ENCODE measurements around the gene INSM2.

Gene INSM2

GRCh38 chr14:35525695-35526094 lies 8.3 kb upstream of the INSM2 start:
- TF ChIP-seq EP300 (IDR thresholded peaks at IDR 0.05; ENCODE audit: borderline replicate concordance) (no peak), YY1 (IDR thresholded peaks at IDR 0.05; ENCODE audit: low read depth) (no peak), RAD21 (IDR thresholded peaks at IDR 0.05; ENCODE audit: low read depth) (no peak)

DNA sequence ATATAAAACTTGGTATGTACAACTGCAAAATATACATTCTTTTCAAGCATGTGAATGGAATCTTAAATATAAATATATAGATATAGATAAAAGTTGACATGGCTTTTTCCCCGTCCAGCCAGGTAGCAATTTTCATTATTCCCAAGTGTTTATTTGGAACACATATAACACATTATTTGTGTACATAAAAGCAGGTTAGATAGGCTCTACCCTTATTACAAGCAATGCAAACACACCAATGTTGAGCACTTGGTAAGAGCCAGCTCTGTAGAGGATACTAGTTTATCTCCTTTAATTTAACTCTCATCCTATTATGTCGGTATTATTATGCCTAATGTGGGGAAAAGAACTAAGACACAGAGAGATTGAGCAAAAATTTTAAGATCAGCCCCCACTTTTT lies 7.0 kb upstream of the INSM2 start:
- TF ChIP-seq NFIC (IDR thresholded peaks at IDR 0.05) (no peak), FOXM1 (IDR thresholded peaks at IDR 0.05; ENCODE audit: borderline replicate concordance, low read depth) (no peak), CEBPB (IDR thresholded peaks at IDR 0.05) (no peak), RAD21 (IDR thresholded peaks at IDR 0.05; ENCODE audit: low read depth) (no peak), REST (IDR thresholded peaks at IDR 0.05; ENCODE audit: low read depth) (no peak), ZBTB7A (IDR thresholded peaks at IDR 0.05; ENCODE audit: low read depth) (no peak)
- TF ChIP-seq, protein P1, sequence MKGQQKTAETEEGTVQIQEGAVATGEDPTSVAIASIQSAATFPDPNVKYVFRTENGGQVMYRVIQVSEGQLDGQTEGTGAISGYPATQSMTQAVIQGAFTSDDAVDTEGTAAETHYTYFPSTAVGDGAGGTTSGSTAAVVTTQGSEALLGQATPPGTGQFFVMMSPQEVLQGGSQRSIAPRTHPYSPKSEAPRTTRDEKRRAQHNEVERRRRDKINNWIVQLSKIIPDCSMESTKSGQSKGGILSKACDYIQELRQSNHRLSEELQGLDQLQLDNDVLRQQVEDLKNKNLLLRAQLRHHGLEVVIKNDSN (IDR thresholded peaks at IDR 0.05): no peak

GRCh38 chr14:35531960-35532747 lies 1.8 kb upstream of the INSM2 start:
- TF ChIP-seq CREB1 (IDR thresholded peaks at IDR 0.05; ENCODE audit: low read depth): no peak
- no peak for TF ChIP-seq ZBTB7A (IDR thresholded peaks at IDR 0.05; ENCODE audit: low read depth)
- no peak for TF ChIP-seq EGR1 (IDR thresholded peaks at IDR 0.05)
- no peak for TF ChIP-seq FOXM1 (IDR thresholded peaks at IDR 0.05; ENCODE audit: borderline replicate concordance, low read depth)
- no peak for TF ChIP-seq NFIC (IDR thresholded peaks at IDR 0.05)
- TF ChIP-seq EP300 (IDR thresholded peaks at IDR 0.05; ENCODE audit: borderline replicate concordance): no peak
- no peak for TF ChIP-seq CEBPB (IDR thresholded peaks at IDR 0.05)

DNA sequence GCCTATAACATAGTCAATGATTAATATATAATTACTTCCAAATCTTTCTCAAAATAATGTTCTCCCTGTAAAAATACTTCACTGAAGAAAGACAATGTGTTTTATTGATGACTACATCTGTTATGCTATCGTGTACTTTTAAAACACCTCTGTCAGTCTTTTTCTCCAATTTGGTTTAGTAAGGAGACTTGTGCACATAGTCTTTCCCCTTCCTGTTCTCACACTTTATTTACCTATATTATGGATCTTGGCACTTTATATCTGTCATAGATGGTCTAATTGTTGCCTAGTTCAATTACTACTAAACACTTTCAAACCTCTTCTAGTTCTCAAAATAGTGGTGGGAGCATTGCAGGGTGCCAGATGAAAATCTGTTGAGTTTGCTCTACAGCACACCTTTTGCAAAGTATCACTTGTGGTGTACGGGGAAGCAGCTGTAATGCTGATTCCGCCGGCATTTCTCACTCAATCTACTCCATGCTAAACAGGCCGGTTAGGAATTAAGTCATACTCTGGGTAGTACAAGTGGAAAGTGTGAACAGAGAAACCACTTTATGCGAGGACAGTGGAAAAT lies 1.1 kb upstream of the INSM2 start:
- TF ChIP-seq NFIC (IDR thresholded peaks at IDR 0.05): no peak
- TF ChIP-seq MAX (IDR thresholded peaks at IDR 0.05): no peak

- no peak for TF ChIP-seq REST (IDR thresholded peaks at IDR 0.05; ENCODE audit: low read depth)
- no peak for TF ChIP-seq NFIC (IDR thresholded peaks at IDR 0.05)
- TF ChIP-seq YY1 (IDR thresholded peaks at IDR 0.05; ENCODE audit: low read depth): no peak
- TF ChIP-seq FOXM1 (IDR thresholded peaks at IDR 0.05; ENCODE audit: borderline replicate concordance, low read depth): no peak
- no peak for TF ChIP-seq ZBTB7A (IDR thresholded peaks at IDR 0.05; ENCODE audit: low read depth)
- TF ChIP-seq EGR1 (IDR thresholded peaks at IDR 0.05): no peak
- no peak for TF ChIP-seq CREB1 (IDR thresholded peaks at IDR 0.05; ENCODE audit: low read depth)
- TF ChIP-seq EP300 (IDR thresholded peaks at IDR 0.05; ENCODE audit: borderline replicate concordance): no peak
- TF ChIP-seq TAF1 (IDR thresholded peaks at IDR 0.05; ENCODE audit: low read depth): no peak
- no peak for TF ChIP-seq MAX (IDR thresholded peaks at IDR 0.05)
These were observed 376 bp downstream of the INSM2 start for GRCh38 chr14:35534208-35534872.

DNA sequence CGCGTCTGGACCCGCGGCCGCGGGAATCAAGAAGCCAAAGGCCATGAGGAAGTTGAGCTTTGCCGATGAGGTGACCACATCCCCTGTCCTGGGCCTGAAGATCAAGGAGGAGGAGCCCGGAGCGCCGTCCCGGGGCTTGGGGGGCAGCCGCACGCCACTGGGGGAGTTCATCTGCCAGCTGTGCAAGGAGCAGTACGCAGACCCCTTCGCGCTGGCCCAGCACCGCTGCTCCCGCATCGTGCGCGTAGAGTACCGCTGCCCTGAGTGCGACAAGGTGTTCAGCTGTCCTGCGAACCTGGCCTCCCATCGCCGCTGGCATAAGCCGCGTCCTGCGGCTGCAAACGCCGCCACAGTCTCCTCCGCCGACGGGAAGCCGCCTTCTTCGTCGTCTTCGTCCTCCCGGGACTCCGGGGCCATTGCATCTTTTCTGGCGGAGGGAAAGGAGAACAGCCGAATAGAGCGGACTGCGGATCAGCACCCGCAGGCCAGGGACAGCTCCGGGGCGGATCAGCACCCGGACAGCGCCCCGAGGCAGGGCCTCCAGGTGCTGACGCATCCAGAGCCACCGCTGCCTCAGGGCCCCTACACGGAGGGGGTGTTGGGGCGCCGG lies 1.0 kb downstream of the INSM2 start:
- TF ChIP-seq NFIC (IDR thresholded peaks at IDR 0.05): peak; percentile 26; the same call in 1 of the 2 replicates
- TF ChIP-seq YY1 (IDR thresholded peaks at IDR 0.05; ENCODE audit: low read depth): peak; percentile 43; the same call in 1 of the 2 replicates
- TF ChIP-seq CREB1 (IDR thresholded peaks at IDR 0.05; ENCODE audit: low read depth): no peak
- no peak for TF ChIP-seq CEBPB (IDR thresholded peaks at IDR 0.05)
- TF ChIP-seq REST (IDR thresholded peaks at IDR 0.05; ENCODE audit: low read depth): peak; percentile 100
- TF ChIP-seq TEAD4 (IDR thresholded peaks at IDR 0.05): peak; percentile 51
- peak; percentile 14; the same call in 1 of the 2 replicates for TF ChIP-seq RAD21 (IDR thresholded peaks at IDR 0.05; ENCODE audit: low read depth)
- no peak for TF ChIP-seq TAF1 (IDR thresholded peaks at IDR 0.05; ENCODE audit: low read depth)
- peak; percentile 81 for TF ChIP-seq MAX (IDR thresholded peaks at IDR 0.05)

Data from Ishikawa (cell line).